NCI-H2196 treated with DMSO at 0.1 percent for 48 hours (cell line): ENCODE data around the gene NUMA1.

Experiments
- DNase-seq: peaks from one replicate; lab custom pipeline; 2025; ENCODE audit not compliant: unreplicated experiment; lab: John Stamatoyannopoulos, UW

Gene NUMA1

GRCh38 chr11:71971680-71972079 lies 108.7 kb downstream of the NUMA1 start:
- no peak for DNase-seq

GRCh38 chr11:71964641-71965040 lies 115.7 kb downstream of the NUMA1 start:
- no peak for DNase-seq

- DNase-seq = no peak
Observed at GRCh38 chr11:71963468-71963867, 116.9 kb downstream of the NUMA1 start.

- no peak for DNase-seq
Observed at GRCh38 chr11:71962428-71963038, 117.8 kb downstream of the NUMA1 start.

GRCh38 chr11:71955898-71956456 lies 124.4 kb downstream of the NUMA1 start:
- no peak for DNase-seq
